Cardiac septum (tissue), 1 donor: ENCODE results near the gene TMEM54. TPM values are rescaled to one million over a fixed set of nuclear protein-coding genes. Genes with fewer than 3 reads are reported as not detected.

Experiments
- DNase-seq: peaks from one replicate; pipeline ENCODE4 v3.0.0-alpha.2; 2020; ENCODE audit warnings: low spot score
- intact Hi-C: fragments of 100-400 bp; cut with DNase I; formaldehyde crosslinking; loops from one replicate; pipeline ENCODE4 v1.14.0; 2022
- long read RNA-seq: library from polyadenylated mRNA; unstranded; transcript quantifications from one replicate; pipeline ENCODE4 v2.0.0, GENCODE V29; 2021
- total RNA-seq: library from RNA; stranded (reverse); fragmentation: NEBNext Ultra II Directional; extraction: Animal tissue kit (Norgen Biotek cat#: 25700); gene quantifications from one replicate; pipeline ENCODE4 v1.2.1, GENCODE V29; 2021
- donor health status: DM: no; HTN: no; CAD: no.

The TMEM54 gene
- 17.0 TPM for total RNA-seq
- long read RNA-seq, transcript TMEM54-202 (6 exons, 999 nt) = major isoform, 24 of 33 reads
- long read RNA-seq, partial matches to known transcripts = 0 of 33 reads
- long read RNA-seq, other reads (novel, unspliced or antisense) = 5 of 33 reads

GRCh38 chr1:32900956-32901822, at the start of gene TMEM54:
Gene TMEM54 (minus strand): TSS chr1:32901389. CDS start chr1:32901238, 151 bp downstream.
- DNase-seq = no peak
- intact Hi-C loops = no loop called here

- intact Hi-C loops = no loop called here
- no peak for DNase-seq
These were observed 48.3 kb upstream of the TMEM54 start for GRCh38 chr1:32949519-32949918.

GRCh38 chr1:32948905-32949304, 47.7 kb upstream of the TMEM54 start:
- no peak for DNase-seq
- intact Hi-C loops = no loop called here

GRCh38 chr1:32948390-32948722, 47.2 kb upstream of the TMEM54 start:
- intact Hi-C loops = no loop called here
- DNase-seq = no peak

- intact Hi-C loops = no loop called here
- no peak for DNase-seq
These were observed 46.6 kb upstream of the TMEM54 start for GRCh38 chr1:32947669-32948389.

- DNase-seq = no peak
- intact Hi-C loops = no loop called here
These were observed 45.2 kb upstream of the TMEM54 start for GRCh38 chr1:32946413-32946812.

GRCh38 chr1:32944180-32944579, 43.0 kb upstream of the TMEM54 start:
- DNase-seq = no peak
- intact Hi-C loops = loop anchor here (5.0 kb wide), 1 partner anchor 48 kb away; no protein-coding TSS in a partner anchor

GRCh38 chr1:32939655-32940371, 38.6 kb upstream of the TMEM54 start:
- no peak for DNase-seq
- intact Hi-C loops = loop anchor here (5.0 kb wide), 2 partner anchors 52 to 67 kb away; no protein-coding TSS in a partner anchor

- intact Hi-C loops = loop anchor here (5.0 kb wide), 1 partner anchor 70 kb away; no protein-coding TSS in a partner anchor
- DNase-seq = no peak
These were observed 35.9 kb upstream of the TMEM54 start for GRCh38 chr1:32937061-32937460.

GRCh38 chr1:32934535-32934934, 33.3 kb upstream of the TMEM54 start:
- intact Hi-C loops = no loop called here
- no peak for DNase-seq

- intact Hi-C loops = loop anchor here (2.0 kb wide), 2 partner anchors 121 to 149 kb away; no protein-coding TSS in a partner anchor
- no peak for DNase-seq
These were observed 32.6 kb upstream of the TMEM54 start for GRCh38 chr1:32933742-32934322.

- intact Hi-C loops = loop anchor here (2.0 kb wide), 2 partner anchors 123 to 151 kb away; no protein-coding TSS in a partner anchor
These were observed 30.6 kb upstream of the TMEM54 start for GRCh38 chr1:32931760-32932159.

GRCh38 chr1:32929366-32929765, 28.2 kb upstream of the TMEM54 start:
- intact Hi-C loops = no loop called here
- DNase-seq = no peak

More at GRCh38 chr1:32931760-32932159, 30.6 kb upstream of the TMEM54 start:
- DNase-seq = no peak

- no peak for DNase-seq
These were observed 27.5 kb upstream of the TMEM54 start for GRCh38 chr1:32928715-32929114.

GRCh38 chr1:32928285-32928684, 27.1 kb upstream of the TMEM54 start:
- intact Hi-C loops = no loop called here
- DNase-seq = no peak

More at GRCh38 chr1:32928715-32929114, 27.5 kb upstream of the TMEM54 start:
- intact Hi-C loops = no loop called here

- DNase-seq = no peak
- intact Hi-C loops = loop anchor here (2.0 kb wide), 1 partner anchor 39 kb away; no protein-coding TSS in a partner anchor
These were observed 26.3 kb upstream of the TMEM54 start for GRCh38 chr1:32927441-32927840.

- intact Hi-C loops = loop anchor here (2.0 kb wide), 1 partner anchor 38 kb away; no protein-coding TSS in a partner anchor
- DNase-seq = no peak
These were observed 25.4 kb upstream of the TMEM54 start for GRCh38 chr1:32926562-32926961.

GRCh38 chr1:32925403-32926162, 24.4 kb upstream of the TMEM54 start:
- intact Hi-C loops = loop anchor here (2.0 kb wide), 1 partner anchor 37 kb away; no protein-coding TSS in a partner anchor
- no peak for DNase-seq
